Measurements from ENCODE around the gene FARS2. TPM values are rescaled to one million over a fixed set of nuclear protein-coding genes. Genes with fewer than 3 reads are reported as not detected.

The FARS2 gene
- total RNA-seq, 1 donor from 2014 or later = 8.2 TPM

- H3K27me3 ChIP-seq (ENCODE audit: control insufficient read depth, insufficient read depth, low read length) = no peaks in the 10 kb centered on the region
- TF ChIP-seq CTCF (IDR thresholded peaks at IDR 0.05; ENCODE audit: insufficient read depth, low read length, poor library complexity, severe bottlenecking) = no peak
- DNase-seq (ENCODE audit: low read depth) = no peak
- H3K36me3 ChIP-seq (ENCODE audit: control insufficient read depth, insufficient read depth, low read length) = no peaks in the 10 kb centered on the region
- H3K4me3 ChIP-seq (ENCODE audit: low read depth, low read length) = no peak overlapping the region
Observed at GRCh38 chr6:5482619-5483018, 221.3 kb downstream of the FARS2 start.

- H3K4me3 ChIP-seq (ENCODE audit: low read depth, low read length) = no peak overlapping the region
- no peaks in the 10 kb centered on the region for H3K27me3 ChIP-seq (ENCODE audit: control insufficient read depth, insufficient read depth, low read length)
- TF ChIP-seq CTCF (IDR thresholded peaks at IDR 0.05; ENCODE audit: insufficient read depth, low read length, poor library complexity, severe bottlenecking) = no peak
- no peak for DNase-seq (ENCODE audit: low read depth)
- H3K36me3 ChIP-seq (ENCODE audit: control insufficient read depth, insufficient read depth, low read length) = no peaks in the 10 kb centered on the region
Observed at GRCh38 chr6:5484692-5485091, 223.4 kb downstream of the FARS2 start.

- no peak overlapping the region for H3K4me3 ChIP-seq (ENCODE audit: low read depth, low read length)
- TF ChIP-seq CTCF (IDR thresholded peaks at IDR 0.05; ENCODE audit: insufficient read depth, low read length, poor library complexity, severe bottlenecking) = no peak
- H3K27me3 ChIP-seq (ENCODE audit: control insufficient read depth, insufficient read depth, low read length) = no peaks in the 10 kb centered on the region
- H3K36me3 ChIP-seq (ENCODE audit: control insufficient read depth, insufficient read depth, low read length) = no peaks in the 10 kb centered on the region
- no peak for DNase-seq (ENCODE audit: low read depth)
Observed at GRCh38 chr6:5486214-5486613, 224.9 kb downstream of the FARS2 start.

- no peak for TF ChIP-seq CTCF (IDR thresholded peaks at IDR 0.05; ENCODE audit: insufficient read depth, low read length, poor library complexity, severe bottlenecking)
Observed at GRCh38 chr6:5490501-5491069, 229.3 kb downstream of the FARS2 start.

GRCh38 chr6:5492356-5492755 is 231.0 kb downstream of the FARS2 start:
- no peaks in the 10 kb centered on the region for H3K27me3 ChIP-seq (ENCODE audit: control insufficient read depth, insufficient read depth, low read length)
- H3K36me3 ChIP-seq (ENCODE audit: control insufficient read depth, insufficient read depth, low read length) = no peaks in the 10 kb centered on the region
- DNase-seq (ENCODE audit: low read depth) = no peak
- H3K4me3 ChIP-seq (ENCODE audit: low read depth, low read length) = no peak overlapping the region
- no peak for TF ChIP-seq CTCF (IDR thresholded peaks at IDR 0.05; ENCODE audit: insufficient read depth, low read length, poor library complexity, severe bottlenecking)

More at GRCh38 chr6:5490501-5491069, 229.3 kb downstream of the FARS2 start:
- Histone ChIP-seq H3K4me3 (ENCODE audit: low read depth, low read length) (no peak overlapping the region), H3K36me3 (ENCODE audit: control insufficient read depth, insufficient read depth, low read length) (no peaks in the 10 kb centered on the region), H3K27me3 (ENCODE audit: control insufficient read depth, insufficient read depth, low read length) (no peaks in the 10 kb centered on the region)
- DNase-seq (ENCODE audit: low read depth) = no peak

- Histone ChIP-seq H3K4me3 (ENCODE audit: low read depth, low read length) (no peak overlapping the region), H3K36me3 (ENCODE audit: control insufficient read depth, insufficient read depth, low read length) (no peaks in the 10 kb centered on the region), H3K27me3 (ENCODE audit: control insufficient read depth, insufficient read depth, low read length) (no peaks in the 10 kb centered on the region)
- DNase-seq (ENCODE audit: low read depth) = no peak
- TF ChIP-seq CTCF (IDR thresholded peaks at IDR 0.05; ENCODE audit: insufficient read depth, low read length, poor library complexity, severe bottlenecking) = no peak
Observed at GRCh38 chr6:5493806-5494205, 232.5 kb downstream of the FARS2 start.

All from kidney epithelial cell (primary cell).